SJCRH30 (cell line): ENCODE data around the gene CTNNA2. TPM values are rescaled to one million over a fixed set of nuclear protein-coding genes. Genes with fewer than 3 reads are reported as not detected.

ENCODE experiments used
- DNase-seq, 2 experiments: peaks; one replicate each; pipeline ENCODE4 v3.0.0-alpha.2; 2015 to 2020
- H3K27ac ChIP-seq: fragments of 250-450 bp; sonication (Bioruptor Pico); 2 replicates; pipeline ENCODE4 v1.5.1; 2020; ENCODE audit warnings: mild to moderate bottlenecking, moderate library complexity
- H3K27me3 ChIP-seq: fragments of 250-450 bp; sonication (Bioruptor Pico); 2 replicates; pipeline ENCODE4 v1.5.1; 2020; ENCODE audit warnings: mild to moderate bottlenecking, moderate library complexity
- H3K36me3 ChIP-seq: fragments of 250-450 bp; sonication (Bioruptor Pico); 2 replicates; pipeline ENCODE4 v1.5.1; 2020; ENCODE audit warnings: mild to moderate bottlenecking, moderate library complexity
- H3K4me1 ChIP-seq: fragments of 250-450 bp; sonication (Bioruptor Pico); 2 replicates; pipeline ENCODE4 v1.5.1; 2020; ENCODE audit warnings: mild to moderate bottlenecking, moderate library complexity
- H3K4me3 ChIP-seq: fragments of 250-450 bp; sonication (Bioruptor Pico); 2 replicates; pipeline ENCODE4 v1.5.1; 2020; ENCODE audit warnings: mild to moderate bottlenecking, moderate library complexity
- H3K9me3 ChIP-seq: fragments of 250-450 bp; sonication (Bioruptor Pico); replicated peaks from 2 replicates; pipeline ENCODE4 v1.5.1; 2020; ENCODE audit warnings: mild to moderate bottlenecking, moderate library complexity
- total RNA-seq: library from RNA; depleted of rRNA; stranded (reverse); fragments of >200 nt; shearing (Covaris generic); gene quantifications from 2 replicates; pipeline ENCODE4 v1.2.3, GENCODE V29; 2014

CTNNA2 gene
- total RNA-seq, 1 experiment from 2014 or later, result not detected

DNA sequence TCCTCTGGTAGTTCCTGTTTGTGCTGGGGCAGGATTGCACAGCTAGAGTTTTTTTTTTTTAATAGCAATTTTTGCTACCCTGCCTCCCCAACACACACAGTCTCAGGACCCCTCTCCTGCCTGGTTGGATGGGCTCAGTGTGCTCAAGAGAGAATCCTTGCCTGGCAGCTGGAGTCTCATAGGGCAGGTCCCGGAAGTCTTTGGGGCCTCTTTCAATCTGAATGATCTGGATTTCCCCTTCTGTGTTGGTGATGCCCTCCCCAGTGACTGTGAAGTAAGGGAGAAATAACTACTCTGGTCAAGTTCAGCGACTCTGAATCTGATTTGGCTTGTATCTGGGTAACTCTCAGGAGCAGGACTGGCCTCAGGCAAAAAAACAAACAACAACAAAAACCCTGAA is 1012.3 kb downstream of the CTNNA2 start:
- H3K9me3 ChIP-seq, result no peaks in the 10 kb centered on the region
- H3K27me3 ChIP-seq, result peaks cover 7% of the 10 kb centered on the region; the same call in 1 of the 2 replicates
- no peak overlapping the region for H3K27ac ChIP-seq
- DNase-seq, result no peak
- no peak overlapping the region for H3K4me3 ChIP-seq
- H3K4me1 ChIP-seq, result no peaks in the 10 kb centered on the region
- H3K36me3 ChIP-seq, result no peaks in the 10 kb centered on the region

DNA sequence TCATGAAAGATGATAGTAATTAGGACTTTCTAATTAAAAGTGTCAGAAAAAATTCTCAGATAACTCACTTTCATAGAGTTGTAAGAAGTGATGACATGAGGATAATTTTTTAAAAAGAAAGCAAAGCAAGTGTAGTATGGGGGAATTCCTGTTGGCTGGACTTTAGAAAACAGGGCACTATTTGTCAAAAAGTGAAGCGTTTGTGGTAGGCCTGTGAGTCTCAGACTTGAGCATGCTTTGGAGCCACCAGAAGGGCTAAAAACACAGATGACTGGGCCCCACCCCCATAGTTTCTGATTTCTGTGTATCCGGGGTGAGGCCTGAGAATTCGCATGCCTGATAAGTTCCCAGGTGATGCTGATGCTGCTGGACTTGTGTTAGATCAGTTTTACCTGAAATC is 1014.3 kb downstream of the CTNNA2 start:
- H3K27me3 ChIP-seq, result peaks cover under 1% of the 10 kb centered on the region; the same call in 1 of the 2 replicates
- no peak for DNase-seq
- H3K9me3 ChIP-seq, result no peaks in the 10 kb centered on the region
- no peaks in the 10 kb centered on the region for H3K36me3 ChIP-seq
- H3K4me1 ChIP-seq, result no peaks in the 10 kb centered on the region
- no peak overlapping the region for H3K4me3 ChIP-seq
- H3K27ac ChIP-seq, result no peak overlapping the region

DNA sequence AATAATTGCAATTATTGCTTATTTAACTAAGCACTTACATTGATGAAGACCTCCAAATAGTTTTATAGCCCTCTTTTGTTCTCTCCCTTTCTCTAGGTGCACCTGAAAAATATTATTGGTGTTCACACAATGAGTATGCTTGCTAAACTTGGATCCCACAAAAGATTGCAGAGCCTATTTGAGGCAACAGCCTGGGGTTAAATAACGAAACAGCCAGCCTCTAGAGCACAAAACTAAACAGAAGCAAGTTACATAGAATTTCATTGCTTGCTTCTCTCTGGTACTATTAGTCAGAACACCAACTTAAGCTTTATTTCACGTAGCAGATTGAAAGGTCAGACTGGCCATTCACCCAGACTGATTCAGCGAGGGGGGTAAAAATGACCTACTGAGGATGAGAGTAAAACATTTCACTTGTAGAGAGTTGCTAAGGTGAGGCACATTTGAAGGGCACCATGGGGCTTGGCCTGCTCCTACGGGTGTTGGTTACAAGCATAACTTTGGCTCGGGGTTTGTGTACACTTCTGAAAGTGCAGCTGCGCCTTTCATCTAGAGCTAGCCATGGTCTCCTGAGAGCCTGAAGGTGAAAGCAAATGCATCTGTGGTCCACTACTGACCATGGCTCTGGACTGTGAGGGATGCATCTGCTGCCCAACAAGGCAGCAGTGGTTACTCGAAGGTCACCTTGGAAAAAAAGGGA is 1016.8 kb downstream of the CTNNA2 start:
- Histone ChIP-seq H3K4me3 (no peak overlapping the region), H3K9me3 (no peaks in the 10 kb centered on the region), H3K4me1 (no peaks in the 10 kb centered on the region), H3K27me3 (0 out of 2 replicates have a peak, but pooled peaks cover 4% of the 10 kb centered on the region), H3K36me3 (no peaks in the 10 kb centered on the region), H3K27ac (no peak overlapping the region)
- no peak for DNase-seq

DNA sequence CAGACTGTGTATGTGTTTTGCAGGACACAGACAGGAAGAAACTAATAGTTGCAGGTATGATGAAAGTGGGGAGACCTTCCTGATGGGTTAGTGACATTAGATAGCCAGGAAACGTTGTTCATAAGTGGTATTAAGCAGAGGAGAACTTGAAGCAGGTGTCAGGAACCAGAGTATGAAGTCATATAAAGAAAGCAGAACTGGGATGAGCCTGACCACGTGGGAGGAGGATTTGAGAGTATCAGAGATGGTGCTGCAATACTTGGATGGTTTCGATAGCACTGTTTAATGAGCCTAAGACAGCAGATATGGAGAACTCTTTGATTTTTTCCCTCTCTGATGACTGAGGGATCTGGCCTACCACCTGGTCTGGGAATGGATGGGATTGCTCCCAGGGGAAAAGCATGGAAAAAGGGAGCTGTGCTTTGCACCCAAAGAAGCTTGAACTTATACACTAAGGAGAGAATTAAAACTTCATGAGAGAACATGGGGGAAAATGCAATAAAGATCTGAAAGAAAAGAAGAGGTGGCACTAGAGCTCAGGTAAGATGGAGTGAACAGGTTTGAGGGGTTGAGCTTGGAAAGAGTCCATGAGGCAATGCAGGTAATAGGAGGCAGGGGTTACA is 1017.7 kb downstream of the CTNNA2 start:
- Histone ChIP-seq H3K4me3 (no peak overlapping the region), H3K9me3 (no peaks in the 10 kb centered on the region), H3K27ac (no peak overlapping the region), H3K36me3 (no peaks in the 10 kb centered on the region), H3K27me3 (peaks cover 4% of the 10 kb centered on the region; the same call in 1 of the 2 replicates), H3K4me1 (no peaks in the 10 kb centered on the region)
- DNase-seq, result no peak

DNA sequence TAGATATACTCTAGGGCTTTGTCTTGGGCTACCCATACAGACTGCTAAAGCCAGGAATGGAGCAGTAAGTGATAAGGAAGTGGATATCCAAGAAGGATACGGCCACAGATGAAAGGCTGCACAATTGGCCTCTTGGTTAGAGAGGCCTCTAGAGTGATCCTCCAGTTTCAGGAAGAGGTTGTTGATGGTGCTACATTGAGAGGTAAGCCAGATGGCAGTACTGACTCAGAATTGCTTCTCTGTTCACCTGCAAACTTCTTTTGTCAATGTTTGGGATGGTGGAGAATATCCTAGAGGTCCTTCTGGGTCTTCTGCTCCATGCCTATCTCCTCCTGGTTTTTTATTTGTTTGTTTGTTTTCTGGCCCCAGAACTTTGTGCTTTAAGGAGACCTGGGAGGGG is 1018.5 kb downstream of the CTNNA2 start:
- Histone ChIP-seq H3K36me3 (no peaks in the 10 kb centered on the region), H3K27me3 (peaks cover 10% of the 10 kb centered on the region; the same call in 1 of the 2 replicates), H3K9me3 (no peaks in the 10 kb centered on the region), H3K4me3 (no peak overlapping the region), H3K27ac (no peak overlapping the region), H3K4me1 (no peaks in the 10 kb centered on the region)
- DNase-seq, result no peak

DNA sequence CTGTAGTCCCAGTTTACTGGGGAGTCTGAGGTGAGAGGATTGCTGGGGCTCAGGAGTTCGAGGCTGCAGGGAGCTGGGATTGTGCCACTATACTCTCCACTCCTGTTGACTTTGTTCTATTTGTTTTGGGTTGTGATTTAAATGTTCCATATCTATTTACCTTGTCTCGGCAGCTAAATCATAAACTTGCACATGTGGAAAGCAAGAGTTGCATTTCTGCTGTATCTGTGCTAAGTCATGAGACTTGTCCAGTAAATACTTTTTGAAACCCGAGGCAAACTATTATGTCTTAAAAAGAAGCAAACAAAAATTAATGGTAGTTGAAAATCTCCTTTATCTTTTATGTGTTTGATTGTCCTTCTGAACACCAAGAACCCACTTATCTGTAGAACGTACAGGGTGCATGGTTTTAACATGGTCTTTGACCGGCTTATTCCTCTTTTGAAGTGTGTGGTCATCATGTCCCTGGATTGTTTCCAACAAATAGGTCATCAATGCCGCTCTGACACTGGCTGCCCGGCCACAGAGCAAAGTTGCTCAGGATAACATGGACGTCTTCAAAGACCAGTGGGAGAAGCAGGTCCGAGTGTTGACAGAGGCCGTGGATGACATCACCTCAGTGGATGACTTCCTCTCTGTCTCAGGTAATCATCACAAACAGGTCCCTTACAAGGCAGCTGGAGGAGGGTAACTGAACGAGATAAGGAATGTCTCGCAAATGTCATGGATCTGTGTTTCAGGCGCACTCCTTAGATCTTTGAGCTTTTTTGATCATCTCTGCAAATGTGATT is 1032.8 kb downstream of the CTNNA2 start:
- no peak for DNase-seq
- no peaks in the 10 kb centered on the region for H3K4me1 ChIP-seq
- no peaks in the 10 kb centered on the region for H3K36me3 ChIP-seq
- no peak overlapping the region for H3K4me3 ChIP-seq
- no peak overlapping the region for H3K27ac ChIP-seq
- no peaks in the 10 kb centered on the region; the same call in none of the 2 replicates for H3K27me3 ChIP-seq
- H3K9me3 ChIP-seq, result no peaks in the 10 kb centered on the region

DNA sequence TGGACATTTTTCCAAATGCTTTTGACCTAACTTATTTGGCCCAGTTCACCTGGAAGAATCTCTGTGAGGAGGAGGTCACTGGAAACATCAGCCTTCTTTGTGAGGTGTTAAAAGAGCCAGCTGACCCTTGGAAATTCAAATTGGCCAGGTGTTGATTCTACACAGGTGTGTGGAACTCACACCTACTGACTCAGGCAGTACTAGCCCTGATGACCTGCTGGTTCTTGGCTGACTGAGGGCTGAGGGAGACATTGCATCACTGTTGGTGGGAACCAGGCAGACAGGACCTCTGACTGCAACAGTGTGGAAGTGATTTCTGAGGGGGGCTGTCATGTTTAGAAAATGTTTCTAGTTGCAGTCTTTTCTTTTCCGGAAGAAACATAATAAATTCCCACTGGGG is 1033.9 kb downstream of the CTNNA2 start:
- H3K9me3 ChIP-seq, result no peaks in the 10 kb centered on the region
- no peak overlapping the region for H3K27ac ChIP-seq
- H3K4me3 ChIP-seq, result no peak overlapping the region
- peaks cover 6% of the 10 kb centered on the region for H3K27me3 ChIP-seq
- no peak for DNase-seq
- no peaks in the 10 kb centered on the region for H3K36me3 ChIP-seq
- no peaks in the 10 kb centered on the region for H3K4me1 ChIP-seq

DNA sequence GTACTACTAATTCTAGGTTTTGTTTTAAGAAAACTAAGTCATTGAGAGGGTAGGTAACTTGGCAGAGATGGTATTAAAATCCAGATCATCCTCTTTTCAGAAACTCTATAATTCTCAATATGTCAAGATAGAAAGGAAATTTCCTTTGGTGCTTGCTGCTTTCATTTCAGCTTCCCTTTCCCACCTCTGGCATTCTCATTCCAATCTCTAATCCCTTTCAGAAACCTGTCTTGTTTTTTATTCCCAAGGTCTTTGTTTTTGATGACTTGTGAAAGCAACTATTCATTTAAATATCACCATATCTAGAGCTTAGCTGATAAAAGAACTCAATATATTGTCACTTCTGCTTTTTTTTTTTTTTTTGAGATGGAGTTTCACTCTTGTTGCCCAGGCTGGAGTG is 1034.5 kb downstream of the CTNNA2 start:
- no peak for DNase-seq
- H3K27me3 ChIP-seq, result peaks cover 7% of the 10 kb centered on the region
- no peaks in the 10 kb centered on the region for H3K36me3 ChIP-seq

DNA sequence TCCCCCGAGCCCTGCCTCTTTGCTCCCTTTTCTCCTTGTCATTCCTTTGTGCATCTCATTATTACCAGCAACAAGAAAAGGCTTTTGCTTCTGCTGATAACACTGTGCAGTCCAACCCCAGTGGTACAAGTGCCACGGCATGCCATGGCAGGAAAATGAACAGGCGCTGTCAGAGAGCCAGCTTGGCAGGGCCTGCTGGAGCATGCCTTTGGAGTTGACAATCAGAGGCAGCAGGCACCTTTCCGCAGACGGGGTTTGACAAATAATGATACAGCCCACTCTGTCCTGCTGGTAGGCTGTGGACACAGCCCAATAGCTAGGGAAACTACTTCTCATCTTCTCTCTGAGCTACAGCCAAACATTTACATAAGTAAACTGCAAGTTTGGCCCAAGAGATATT is 1035.6 kb downstream of the CTNNA2 start:
- no peaks in the 10 kb centered on the region for H3K4me1 ChIP-seq
- H3K36me3 ChIP-seq, result no peaks in the 10 kb centered on the region
- no peaks in the 10 kb centered on the region for H3K9me3 ChIP-seq
- no peak for DNase-seq
- peaks cover 7% of the 10 kb centered on the region for H3K27me3 ChIP-seq
- no peak overlapping the region for H3K27ac ChIP-seq
- no peak overlapping the region for H3K4me3 ChIP-seq

More for the DNA sequence above, 1034.5 kb downstream of the CTNNA2 start:
- Histone ChIP-seq H3K4me1 (no peaks in the 10 kb centered on the region), H3K4me3 (no peak overlapping the region), H3K27ac (no peak overlapping the region), H3K9me3 (no peaks in the 10 kb centered on the region)

DNA sequence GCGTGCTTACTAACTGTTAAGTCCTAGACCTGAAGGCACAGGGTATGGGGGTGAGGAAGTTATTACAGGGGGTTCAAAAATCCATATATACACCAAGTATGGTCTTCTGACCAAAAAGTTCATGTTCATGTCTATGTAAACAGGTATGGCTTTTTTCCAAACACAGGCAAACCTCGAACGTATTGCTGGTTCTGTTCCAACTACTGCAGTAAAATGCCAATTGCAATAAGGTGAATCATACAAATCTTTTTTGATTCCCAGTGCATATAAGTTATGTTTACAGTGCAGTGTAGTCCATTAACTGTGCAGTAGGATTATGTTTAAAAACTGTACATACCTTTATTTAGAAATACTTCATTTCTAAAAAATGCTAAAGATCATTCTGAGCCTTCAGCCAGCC is 1037.0 kb downstream of the CTNNA2 start:
- Histone ChIP-seq H3K36me3 (no peaks in the 10 kb centered on the region), H3K4me1 (no peaks in the 10 kb centered on the region), H3K9me3 (no peaks in the 10 kb centered on the region), H3K27ac (no peak overlapping the region), H3K4me3 (no peak overlapping the region), H3K27me3 (peaks cover 7% of the 10 kb centered on the region)
- no peak for DNase-seq

DNA sequence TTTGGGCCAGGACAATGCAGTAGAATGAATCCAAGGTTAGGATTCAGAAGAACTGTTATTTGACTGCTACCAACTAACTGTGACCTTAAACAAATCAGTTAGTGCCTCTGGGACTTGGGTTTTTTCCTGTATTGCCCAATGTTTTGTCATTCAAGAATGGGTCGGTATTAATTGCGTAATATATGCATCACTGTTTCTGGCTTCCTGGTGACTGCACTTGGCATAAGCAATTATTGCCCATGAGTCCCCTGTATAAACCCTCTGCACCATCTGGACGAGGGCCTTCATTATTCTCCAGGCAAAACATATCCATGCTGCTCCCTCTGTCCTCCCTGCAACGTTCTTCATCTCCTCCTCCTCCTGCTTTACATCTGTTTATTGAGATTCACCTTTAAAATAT is 1047.5 kb downstream of the CTNNA2 start:
- H3K4me1 ChIP-seq, result no peaks in the 10 kb centered on the region
- H3K4me3 ChIP-seq, result no peak overlapping the region
- H3K27me3 ChIP-seq, result no peaks in the 10 kb centered on the region
- H3K36me3 ChIP-seq, result no peaks in the 10 kb centered on the region
- no peak overlapping the region for H3K27ac ChIP-seq
- no peaks in the 10 kb centered on the region for H3K9me3 ChIP-seq
- DNase-seq, result no peak

DNA sequence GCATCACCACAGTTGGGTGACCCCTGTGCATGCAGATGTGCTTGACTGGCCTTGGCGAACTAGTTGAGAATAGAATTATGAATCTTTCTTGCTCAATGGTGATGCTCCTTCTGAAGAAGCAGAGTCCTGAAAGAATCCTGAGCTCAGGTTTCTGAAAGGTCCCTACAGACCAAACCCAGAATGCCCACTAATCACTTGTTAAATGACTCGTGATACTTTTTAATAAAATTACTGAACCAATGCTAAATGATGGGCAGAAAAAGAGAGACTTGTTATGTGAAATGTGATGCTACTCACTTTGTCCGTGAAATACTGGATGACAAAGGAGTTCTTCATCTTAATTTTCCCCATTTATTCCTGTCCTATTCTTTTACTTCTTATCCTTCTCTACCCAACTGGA is 1055.2 kb downstream of the CTNNA2 start:
- Histone ChIP-seq H3K27ac (no peak overlapping the region), H3K36me3 (no peaks in the 10 kb centered on the region), H3K4me3 (no peak overlapping the region), H3K4me1 (no peaks in the 10 kb centered on the region), H3K27me3 (peaks cover 8% of the 10 kb centered on the region), H3K9me3 (no peaks in the 10 kb centered on the region)
- DNase-seq, result no peak

DNA sequence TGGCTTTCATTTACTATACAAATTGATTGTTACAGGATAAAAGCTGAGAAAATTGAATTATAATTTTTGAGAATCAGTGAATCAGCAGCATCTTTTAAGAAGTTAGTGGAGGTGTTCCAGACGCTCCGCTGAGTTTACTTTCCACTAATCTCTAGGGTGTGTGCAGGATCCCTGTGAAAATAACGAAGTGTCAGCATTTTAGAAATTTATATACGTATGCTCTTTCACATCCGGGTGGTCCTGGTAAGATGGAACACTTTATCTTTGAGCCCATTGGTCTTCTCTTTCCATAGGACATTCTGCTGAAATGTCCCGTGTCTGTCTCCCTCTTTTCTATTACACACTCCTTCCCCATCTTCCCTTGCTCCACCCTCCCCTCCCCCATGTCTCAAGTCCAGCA is 1060.3 kb downstream of the CTNNA2 start:
- H3K27me3 ChIP-seq, result peaks cover 9% of the 10 kb centered on the region; the same call in 1 of the 2 replicates
- H3K36me3 ChIP-seq, result no peaks in the 10 kb centered on the region
- no peaks in the 10 kb centered on the region for H3K9me3 ChIP-seq
- H3K27ac ChIP-seq, result no peak overlapping the region
- H3K4me3 ChIP-seq, result no peak overlapping the region
- no peaks in the 10 kb centered on the region for H3K4me1 ChIP-seq
- DNase-seq, result no peak

DNA sequence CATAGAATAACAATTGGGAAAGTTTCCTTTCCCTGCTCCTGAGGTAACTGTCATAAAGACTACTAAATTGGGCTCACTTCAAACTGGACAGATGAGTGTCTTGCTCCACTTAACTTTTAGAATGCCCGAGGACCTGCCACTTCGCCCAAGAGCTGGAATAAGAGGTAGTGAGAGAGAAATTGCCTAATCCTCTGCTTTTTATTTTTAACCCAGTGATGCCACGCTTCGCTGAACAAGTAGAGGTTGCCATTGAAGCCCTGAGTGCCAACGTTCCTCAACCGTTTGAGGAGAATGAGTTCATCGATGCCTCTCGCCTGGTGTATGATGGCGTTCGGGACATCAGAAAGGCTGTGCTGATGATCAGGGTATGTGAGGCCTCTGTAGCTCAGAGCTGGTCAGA is 1061.1 kb downstream of the CTNNA2 start:
- DNase-seq, result no peak
- H3K9me3 ChIP-seq, result no peaks in the 10 kb centered on the region

DNA sequence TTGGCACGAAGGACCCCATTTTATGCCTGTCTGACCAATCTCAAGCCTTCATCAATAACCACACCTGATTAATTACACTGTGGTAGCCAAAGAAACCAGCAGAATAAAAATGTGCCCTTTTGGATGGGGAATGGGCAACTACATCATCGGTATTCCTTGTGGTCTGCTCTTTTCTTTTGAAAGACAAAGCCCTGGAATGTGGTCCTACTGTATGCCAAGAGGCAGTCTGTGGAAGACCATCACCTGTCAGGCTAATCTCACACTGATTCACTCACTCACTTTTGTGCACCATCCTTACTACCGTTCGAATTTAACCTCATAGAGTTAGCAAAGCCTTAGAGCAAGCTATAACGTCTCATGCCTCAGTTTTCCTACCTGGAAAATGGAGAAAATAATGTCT is 1066.9 kb downstream of the CTNNA2 start:
- DNase-seq, result no peak
- Histone ChIP-seq H3K27me3 (no peaks in the 10 kb centered on the region), H3K4me1 (no peaks in the 10 kb centered on the region), H3K9me3 (no peaks in the 10 kb centered on the region), H3K27ac (no peak overlapping the region), H3K36me3 (no peaks in the 10 kb centered on the region), H3K4me3 (no peak overlapping the region)

More for the DNA sequence above, 1061.1 kb downstream of the CTNNA2 start:
- Histone ChIP-seq H3K4me1 (no peaks in the 10 kb centered on the region), H3K4me3 (no peak overlapping the region), H3K27me3 (peaks cover 9% of the 10 kb centered on the region; the same call in 1 of the 2 replicates), H3K36me3 (no peaks in the 10 kb centered on the region), H3K27ac (no peak overlapping the region)
